H1 (cell line): ENCODE results near the gene GLYR1.

Experiments used
- CHD7 ChIP-seq: fragments of 300-600 bp; sonication (generic); IDR thresholded peaks from 2 replicates; pipeline ENCODE4 v1.7.1; 2012; ENCODE audit warnings: low read length, moderate library complexity, mild to moderate bottlenecking, inconsistent platforms; ENCODE audit not compliant: insufficient replicate concordance
- EP300 ChIP-seq, 2 experiments: IDR thresholded peaks; 1 replicate in 1 of 2; 2 replicates in 1 of 2; pipeline ENCODE4 v1.6.1; 2011 to 2012; ENCODE audit warnings: low read depth in 2 of 2, low read length in 2 of 2, mild to moderate bottlenecking in 2 of 2, borderline replicate concordance in 1 of 2, inconsistent platforms in 1 of 2, moderate library complexity in 1 of 2
- EZH2 ChIP-seq: fragments of 200-600 bp; sonication (generic); IDR thresholded peaks from 2 replicates; pipeline ENCODE4 v1.7.1; 2012; ENCODE audit warnings: low read depth, mild to moderate bottlenecking, moderate library complexity, low read length, inconsistent platforms; ENCODE audit not compliant: severe bottlenecking
- HDAC2 ChIP-seq, 2 experiments: fragments of 300-600 bp in 1 of 2; sonication (generic) in 1 of 2; IDR thresholded peaks; 2 replicates each; pipeline ENCODE4 v1.6.1; 2011 to 2012; ENCODE audit warnings: low read depth in 2 of 2, low read length in 2 of 2, mild to moderate bottlenecking in 2 of 2, moderate library complexity in 2 of 2, borderline replicate concordance in 1 of 2, inconsistent platforms in 1 of 2
- JUN ChIP-seq: IDR thresholded peaks from 2 replicates; pipeline ENCODE4 v1.6.1; 2011; ENCODE audit warnings: low read depth, mild to moderate bottlenecking, improper control_type of control experiment, low read length
- NRF1 ChIP-seq: IDR thresholded peaks from 2 replicates; pipeline ENCODE4 v1.6.1; 2011; ENCODE audit warnings: mild to moderate bottlenecking, low read depth, low read length, improper control_type of control experiment
- RFX5 ChIP-seq: IDR thresholded peaks from 2 replicates; pipeline ENCODE4 v1.6.1; 2011; ENCODE audit warnings: low read depth, low read length, improper control_type of control experiment, borderline replicate concordance
- YY1 ChIP-seq: IDR thresholded peaks from 2 replicates; pipeline ENCODE4 v1.6.1; 2011; ENCODE audit warnings: low read depth, mild to moderate bottlenecking, low read length
- ZNF274 ChIP-seq: IDR thresholded peaks from 2 replicates; pipeline ENCODE4 v1.7.0; 2012; ENCODE audit warnings: low read length, borderline replicate concordance; ENCODE audit errors: extremely low read depth
- TF ChIP-seq, protein P1 (sequence below), 3 experiments: IDR thresholded peaks; 1 replicate in 2 of 3; 2 replicates in 1 of 3; pipeline versions ENCODE4 v1.5.1 to v1.6.1; 2011; ENCODE audit warnings: low read length in 3 of 3, mild to moderate bottlenecking in 3 of 3, inconsistent platforms in 2 of 3, low read depth in 1 of 3, moderate library complexity in 1 of 3; ENCODE audit not compliant: insufficient read depth in 1 of 3; ENCODE audit errors: control extremely low read depth in 1 of 3

GRCh38 chr16:4801962-4802658 is 45.0 kb downstream of the GLYR1 start, which contains the start of gene ROGDI:
- TF ChIP-seq ZNF274 (no peak), YY1 (no peak; the same call in 1 of the 2 replicates), NRF1 (no peak), RFX5 (no peak), HDAC2 (IDR thresholded peaks at IDR 0.05; ENCODE audit: borderline replicate concordance in 1 of 2, low read depth in 2 of 2, low read length in 2 of 2) (no peak), EZH2 (no peak), EP300 (IDR thresholded peaks at IDR 0.05; ENCODE audit: borderline replicate concordance in 1 of 2, low read depth in 2 of 2, low read length in 2 of 2) (no peak), CHD7 (no peak), JUN (no peak)
- TF ChIP-seq, protein P1, sequence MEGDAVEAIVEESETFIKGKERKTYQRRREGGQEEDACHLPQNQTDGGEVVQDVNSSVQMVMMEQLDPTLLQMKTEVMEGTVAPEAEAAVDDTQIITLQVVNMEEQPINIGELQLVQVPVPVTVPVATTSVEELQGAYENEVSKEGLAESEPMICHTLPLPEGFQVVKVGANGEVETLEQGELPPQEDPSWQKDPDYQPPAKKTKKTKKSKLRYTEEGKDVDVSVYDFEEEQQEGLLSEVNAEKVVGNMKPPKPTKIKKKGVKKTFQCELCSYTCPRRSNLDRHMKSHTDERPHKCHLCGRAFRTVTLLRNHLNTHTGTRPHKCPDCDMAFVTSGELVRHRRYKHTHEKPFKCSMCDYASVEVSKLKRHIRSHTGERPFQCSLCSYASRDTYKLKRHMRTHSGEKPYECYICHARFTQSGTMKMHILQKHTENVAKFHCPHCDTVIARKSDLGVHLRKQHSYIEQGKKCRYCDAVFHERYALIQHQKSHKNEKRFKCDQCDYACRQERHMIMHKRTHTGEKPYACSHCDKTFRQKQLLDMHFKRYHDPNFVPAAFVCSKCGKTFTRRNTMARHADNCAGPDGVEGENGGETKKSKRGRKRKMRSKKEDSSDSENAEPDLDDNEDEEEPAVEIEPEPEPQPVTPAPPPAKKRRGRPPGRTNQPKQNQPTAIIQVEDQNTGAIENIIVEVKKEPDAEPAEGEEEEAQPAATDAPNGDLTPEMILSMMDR (IDR thresholded peaks at IDR 0.05; ENCODE audit: control extremely low read depth in 1 of 3, insufficient read depth in 1 of 3, low read depth in 1 of 3, low read length in 3 of 3): no peak
